A673 (cell line): ENCODE measurements around the gene KCNK2. TPM values are rescaled to one million over a fixed set of nuclear protein-coding genes. Genes with fewer than 3 reads are reported as not detected.

ENCODE experiments used
- BruUV-seq: library from RNA; stranded (reverse); fragments of 400-500 nt; replicated peaks from 2 replicates; lab custom pipeline; 2021; lab: Mats Ljungman, UMichigan
- CTCF ChIA-PET: fragments of 300-600 bp; sonication (Branson Sonifier 250); formaldehyde crosslinking; loops from one replicate; lab custom pipeline; 2022; ENCODE audit warnings: antibody characterized with exemption; lab: Charles Lee
- POLR2A ChIA-PET: fragments of 300-600 bp; sonication (Branson Sonifier 250); formaldehyde crosslinking; loops from one replicate; lab custom pipeline; 2022; ENCODE audit warnings: antibody characterized with exemption; ENCODE audit not compliant: low non-redundant PET; lab: Charles Lee
- DNase-seq: peaks from one replicate; pipeline ENCODE4 v3.0.0-alpha.2; 2015; ENCODE audit warnings: low spot score
- H3K27ac ChIP-seq: fragments of 200-600 bp; sonication (generic); 2 replicates; pipeline ENCODE4 v1.5.1; 2016; ENCODE audit warnings: mixed run types, low read depth, mild to moderate bottlenecking, mixed read lengths, antibody characterized with exemption, low read length; ENCODE audit not compliant: poor library complexity, severe bottlenecking
- H3K27me3 ChIP-seq: fragments of 200-600 bp; sonication (generic); replicated peaks from 2 replicates; pipeline ENCODE4 v1.6.1; 2017; ENCODE audit warnings: mixed run types, low read depth, mild to moderate bottlenecking, mixed read lengths, antibody characterized with exemption, low read length; ENCODE audit not compliant: insufficient read depth, poor library complexity
- H3K36me3 ChIP-seq: fragments of 200-600 bp; sonication (generic); 2 replicates; pipeline ENCODE4 v1.6.1; 2016; ENCODE audit warnings: mixed run types, mild to moderate bottlenecking, mixed read lengths, antibody characterized with exemption, low read length; ENCODE audit not compliant: insufficient read depth, poor library complexity, severe bottlenecking
- H3K4me1 ChIP-seq: fragments of 200-600 bp; sonication (generic); 2 replicates; pipeline ENCODE4 v1.6.1; 2017; ENCODE audit warnings: mixed run types, mild to moderate bottlenecking, mixed read lengths, antibody characterized with exemption, low read length; ENCODE audit not compliant: insufficient read depth, poor library complexity, severe bottlenecking
- H3K4me3 ChIP-seq: fragments of 200-600 bp; sonication (generic); 2 replicates; pipeline ENCODE4 v1.5.1; 2016; ENCODE audit warnings: low read depth, mixed run types, mild to moderate bottlenecking, mixed read lengths, low read length; ENCODE audit not compliant: poor library complexity, severe bottlenecking
- H3K9me3 ChIP-seq: fragments of 200-600 bp; sonication (generic); 2 replicates; pipeline ENCODE4 v1.6.1; 2016; ENCODE audit warnings: mixed run types, low read depth, mild to moderate bottlenecking, mixed read lengths, antibody characterized with exemption, low read length; ENCODE audit not compliant: poor library complexity, severe bottlenecking
- CTCF ChIP-seq: fragments of 300-800, 200-600 bp; sonication (generic); conservative IDR thresholded peaks from 2 replicates; pipeline ENCODE4 v1.5.1; 2017; ENCODE audit warnings: low read depth, mild to moderate bottlenecking, antibody characterized with exemption, low read length, moderate library complexity, mixed read lengths
- EZH2 ChIP-seq: fragments of 200-600 bp; sonication (generic); IDR thresholded peaks from 2 replicates; pipeline ENCODE4 v1.6.1; 2017; ENCODE audit warnings: borderline replicate concordance, low read depth, mild to moderate bottlenecking, mixed read lengths, antibody characterized with exemption, low read length; ENCODE audit not compliant: poor library complexity, severe bottlenecking
- intact Hi-C: fragments of 100-400 bp; cut with micrococcal nuclease; formaldehyde crosslinking; loops from one replicate; pipeline ENCODE4 v1.10.0; 2022; ENCODE audit not compliant: unreplicated experiment
- total RNA-seq: library from RNA; stranded (reverse); gene quantifications from 2 replicates; pipeline ENCODE4 v1.2.3, GENCODE V29; 2021

The KCNK2 gene
- total RNA-seq, 1 experiment from 2014 or later, result not detected

GRCh38 chr1:215226757-215227156 lies 144.2 kb downstream of the KCNK2 start:
- H3K4me1 ChIP-seq, result no peaks in the 10 kb centered on the region
- H3K36me3 ChIP-seq, result no peaks in the 10 kb centered on the region
- CTCF ChIA-PET, result no interaction called here
- no peak overlapping the region for H3K4me3 ChIP-seq
- intact Hi-C loops, result no loop called here
- H3K27me3 ChIP-seq, result peaks cover 31% of the 10 kb centered on the region
- no TSS peak for BruUV-seq
- H3K27ac ChIP-seq, result no peak overlapping the region
- TF ChIP-seq CTCF (no peak), EZH2 (no peak)
- H3K9me3 ChIP-seq, result no peaks in the 10 kb centered on the region
- DNase-seq, result no peak
- POLR2A ChIA-PET, result no interaction called here

GRCh38 chr1:215228193-215228592 lies 145.7 kb downstream of the KCNK2 start:
- Histone ChIP-seq H3K36me3 (no peaks in the 10 kb centered on the region), H3K27me3 (peaks cover 34% of the 10 kb centered on the region), H3K4me1 (no peaks in the 10 kb centered on the region), H3K9me3 (no peaks in the 10 kb centered on the region), H3K4me3 (no peak overlapping the region), H3K27ac (no peak overlapping the region)
- no TSS peak for BruUV-seq
- ChIA-PET CTCF (no interaction called here), POLR2A (no interaction called here)
- TF ChIP-seq EZH2, result no peak
- TF ChIP-seq CTCF, result no peak
- DNase-seq, result no peak
- intact Hi-C loops, result no loop called here

- Histone ChIP-seq H3K36me3 (no peaks in the 10 kb centered on the region), H3K27me3 (peaks cover 39% of the 10 kb centered on the region), H3K9me3 (no peaks in the 10 kb centered on the region), H3K27ac (no peak overlapping the region), H3K4me1 (no peaks in the 10 kb centered on the region), H3K4me3 (no peak overlapping the region)
- TF ChIP-seq CTCF, result no peak
- no peak for TF ChIP-seq EZH2
- BruUV-seq, result no TSS peak
- DNase-seq, result no peak
- intact Hi-C loops, result no loop called here
- CTCF ChIA-PET, result no interaction called here
- POLR2A ChIA-PET, result no interaction called here
These were observed 158.9 kb downstream of the KCNK2 start for GRCh38 chr1:215241451-215241850.
